Memory B cell (primary cell): ENCODE measurements around the gene PNMA6E.

Experiments
- ATAC-seq: fragments of 150-1000 bp; cut with Tn5 transposase; 2 replicates; pipeline ENCODE4 v1.10.0; 2021; ENCODE audit warnings: low read depth, mild to moderate bottlenecking, moderate library complexity
- DNase-seq, 2 donors: peaks; one replicate each; pipeline ENCODE4 v3.0.0; 2022; ENCODE audit warnings: low spot score in 2 of 2
- H3K27ac Mint-ChIP-seq: one replicate; pipeline ENCODE4 v1.8.0; 2022; ENCODE audit warnings: mild to moderate bottlenecking, moderate library complexity, mixed read lengths
- H3K27me3 Mint-ChIP-seq: one replicate; pipeline ENCODE4 v1.8.0; 2022; ENCODE audit warnings: mixed read lengths
- H3K36me3 Mint-ChIP-seq: one replicate; pipeline ENCODE4 v1.8.0; 2022; ENCODE audit warnings: mild to moderate bottlenecking, mixed read lengths
- H3K4me1 Mint-ChIP-seq: one replicate; pipeline ENCODE4 v1.8.0; 2022; ENCODE audit warnings: mixed read lengths
- H3K4me3 Mint-ChIP-seq: one replicate; pipeline ENCODE4 v1.8.0; 2022; ENCODE audit warnings: mild to moderate bottlenecking, moderate library complexity, mixed read lengths
- H3K9me3 Mint-ChIP-seq: one replicate; pipeline ENCODE4 v1.8.0; 2022; ENCODE audit warnings: mixed read lengths

Gene PNMA6E

DNA sequence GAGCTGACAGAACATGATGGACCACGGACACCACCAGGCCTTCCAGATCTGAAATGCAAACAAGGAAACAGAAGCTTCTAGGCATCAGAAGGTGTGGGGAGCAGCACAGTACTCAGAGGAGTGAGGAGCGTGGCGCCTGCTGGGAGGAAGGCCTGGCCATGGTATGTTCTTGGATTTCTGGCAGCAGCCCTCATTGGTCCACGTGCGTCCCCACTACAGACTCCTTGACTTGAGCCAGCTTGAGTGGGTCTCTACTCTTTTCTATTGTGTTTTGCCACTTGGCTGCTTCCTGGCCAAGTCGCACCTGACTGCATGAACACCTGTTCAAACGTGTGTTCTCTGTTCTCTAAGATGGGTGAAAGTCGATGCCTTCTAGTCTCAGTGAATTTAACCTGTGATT is 49.2 kb downstream of the PNMA6E start:
- Mint-ChIP-seq H3K4me3 (no peak overlapping the region), H3K27ac (no peak overlapping the region), H3K4me1 (peaks cover 6% of the 10 kb centered on the region)

DNA sequence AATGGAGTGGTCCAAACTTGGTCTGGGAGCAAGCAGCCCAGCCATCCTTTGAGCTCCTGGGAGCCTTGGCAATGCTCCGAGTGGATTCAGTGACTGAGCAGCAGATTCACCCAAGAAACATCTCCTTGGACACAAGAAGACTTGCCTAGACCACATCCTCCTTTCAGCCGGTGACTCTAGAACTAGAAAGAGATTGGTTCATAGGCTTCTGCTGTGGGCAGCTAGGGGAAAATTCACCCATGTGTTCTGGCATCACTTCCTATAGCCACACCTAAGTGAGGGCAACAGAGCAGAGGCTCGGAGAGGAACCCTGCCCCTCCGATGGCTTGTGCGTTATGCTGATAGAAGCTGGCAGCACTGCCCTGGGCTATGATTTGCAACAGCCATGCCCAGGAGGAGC is 51.2 kb downstream of the PNMA6E start:
- Mint-ChIP-seq H3K4me3 (no peak overlapping the region), H3K4me1 (peaks cover 7% of the 10 kb centered on the region), H3K27ac (no peak overlapping the region), H3K27me3 (no peaks in the 10 kb centered on the region), H3K36me3 (peaks cover 20% of the 10 kb centered on the region), H3K9me3 (no peaks in the 10 kb centered on the region)
- no peak for DNase-seq
- ATAC-seq: no peak

More for the DNA sequence above, 49.2 kb downstream of the PNMA6E start:
- Mint-ChIP-seq H3K9me3 (no peaks in the 10 kb centered on the region), H3K27me3 (no peaks in the 10 kb centered on the region), H3K36me3 (peaks cover 11% of the 10 kb centered on the region)
- DNase-seq (no peak), ATAC-seq (no peak)

DNA sequence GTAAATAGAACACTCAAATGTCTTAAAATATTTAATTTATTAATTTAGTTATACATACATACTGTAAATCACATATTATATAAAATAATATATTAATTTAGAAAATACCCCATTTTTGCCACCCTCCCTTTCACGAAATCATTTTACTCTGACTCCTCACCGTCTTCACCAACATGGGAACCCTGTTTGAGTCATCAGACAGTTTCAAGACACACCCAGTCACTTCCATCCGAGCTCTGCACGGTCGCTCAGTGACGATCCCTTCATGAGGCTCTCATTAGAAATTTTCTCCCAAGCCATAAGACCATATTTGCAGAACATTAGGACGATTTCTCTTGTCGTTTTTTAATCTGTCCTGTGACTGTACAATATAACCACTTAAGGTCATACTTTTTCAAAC is 52.7 kb downstream of the PNMA6E start:
- Mint-ChIP-seq H3K9me3 (no peaks in the 10 kb centered on the region), H3K27ac (no peak overlapping the region), H3K36me3 (peaks cover 25% of the 10 kb centered on the region), H3K4me3 (no peak overlapping the region), H3K4me1 (peaks cover 11% of the 10 kb centered on the region), H3K27me3 (no peaks in the 10 kb centered on the region)
- no peak for DNase-seq
- no peak for ATAC-seq

DNA sequence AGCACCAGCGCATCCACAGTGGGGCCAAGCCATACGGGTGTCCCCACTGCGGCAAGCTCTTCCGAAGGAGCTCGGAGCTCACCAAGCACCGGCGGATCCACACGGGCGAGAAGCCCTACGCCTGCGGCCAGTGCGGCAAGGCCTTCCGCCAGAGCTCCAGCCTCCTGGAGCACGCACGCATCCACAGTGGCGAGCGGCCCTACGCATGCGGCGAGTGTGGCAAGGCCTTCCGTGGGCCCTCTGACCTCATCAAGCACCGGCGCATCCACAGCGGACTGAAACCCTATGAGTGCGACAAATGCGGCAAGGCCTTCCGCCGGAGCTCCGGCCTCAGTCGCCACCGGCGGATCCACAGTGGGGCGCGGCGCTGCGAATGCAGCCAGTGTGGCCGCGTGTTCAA is 53.6 kb downstream of the PNMA6E start:
- no peak overlapping the region for H3K4me3 Mint-ChIP-seq
- peaks cover 27% of the 10 kb centered on the region for H3K36me3 Mint-ChIP-seq
- H3K4me1 Mint-ChIP-seq: peaks cover 11% of the 10 kb centered on the region
- DNase-seq: no peak
- H3K27me3 Mint-ChIP-seq: no peaks in the 10 kb centered on the region
- no peaks in the 10 kb centered on the region for H3K9me3 Mint-ChIP-seq
- no peak overlapping the region for H3K27ac Mint-ChIP-seq
- ATAC-seq: no peak
